ENCODE measurements around the gene MECR.

GRCh38 chr1:29234471-29234870 is 3.7 kb upstream of the MECR start:
- TF ChIP-seq CTCF (IDR thresholded peaks at IDR 0.05) (no peak), POLR2AphosphoS5 (IDR thresholded peaks at IDR 0.05) (no peak), POLR2A (IDR thresholded peaks at IDR 0.05) (no peak)
